H1 (cell line): ENCODE data around the gene PGAM1. TPM values are rescaled to one million over a fixed set of nuclear protein-coding genes. Genes with fewer than 3 reads are reported as not detected.

Experiments used
- CTCF ChIA-PET: fragments of 300-600 bp; sonication (Branson Sonifier 250); formaldehyde crosslinking; loops from one replicate; lab custom pipeline; 2021; ENCODE audit not compliant: partially characterized antibody; lab: Charles Lee
- POLR2A ChIA-PET: fragments of 300-600 bp; sonication (Branson Sonifier 250); formaldehyde crosslinking; loops from one replicate; lab custom pipeline; 2021; ENCODE audit warnings: inconsistent platforms; ENCODE audit not compliant: partially characterized antibody; lab: Charles Lee
- DNase-seq, 2 experiments: peaks; one replicate each; pipeline versions ENCODE4 v3.0.0 to v3.0.0-alpha.2; 2010 to 2022; ENCODE audit warnings: low spot score in 2 of 2, low read depth in 1 of 2, mixed read lengths in 1 of 2
- FAIRE-seq: peaks from 2 replicates; lab custom pipeline; 2011; peaks lifted over from hg19 to GRCh38; lab: Jason Lieb, UNC
- H2AFZ ChIP-seq: 2 replicates; pipeline ENCODE4 v1.8.1; 2012; ENCODE audit warnings: low read length, inconsistent platforms
- H2AK5ac ChIP-seq: 2 replicates; pipeline ENCODE4 v1.6.1; 2013; ENCODE audit warnings: low read depth, low read length
- H2BK120ac ChIP-seq: replicated peaks from 2 replicates; pipeline ENCODE3; 2013; ENCODE audit warnings: low read depth, low read length, inconsistent platforms
- H2BK12ac ChIP-seq: 2 replicates; pipeline ENCODE4 v1.6.1; 2013; ENCODE audit warnings: low read depth, low read length
- H2BK15ac ChIP-seq: 2 replicates; pipeline ENCODE4 v1.6.1; 2013; ENCODE audit warnings: low read length
- H2BK20ac ChIP-seq: 2 replicates; pipeline ENCODE4 v1.6.1; 2013; ENCODE audit warnings: low read length
- H2BK5ac ChIP-seq: 2 replicates; pipeline ENCODE4 v1.6.1; 2013; ENCODE audit warnings: low read depth, low read length
- H3K14ac ChIP-seq: 2 replicates; pipeline ENCODE4 v1.6.1; 2013; ENCODE audit warnings: inconsistent platforms; ENCODE audit not compliant: insufficient read length
- H3K18ac ChIP-seq: 2 replicates; pipeline ENCODE4 v1.6.1; 2013; ENCODE audit warnings: low read length; ENCODE audit errors: extremely low read depth
- H3K23ac ChIP-seq: 2 replicates; pipeline ENCODE4 v1.6.1; 2013; ENCODE audit warnings: inconsistent platforms; ENCODE audit not compliant: insufficient read length
- H3K23me2 ChIP-seq: 2 replicates; pipeline ENCODE4 v1.6.1; 2013; ENCODE audit warnings: low read depth, low read length
- H3K27ac ChIP-seq: 2 replicates; pipeline ENCODE4 v1.6.1; 2011; ENCODE audit warnings: low read depth, low read length, inconsistent platforms
- H3K27me3 ChIP-seq, 4 experiments: replicated peaks in 1 of 4; 1 replicate in 1 of 4; 2 replicates in 3 of 4; pipeline versions ENCODE4 v1.6.1 to v1.8.1; 2011 to 2013; ENCODE audit warnings: low read length in 3 of 4, mild to moderate bottlenecking in 3 of 4, inconsistent platforms in 2 of 4, mixed read lengths in 2 of 4, moderate library complexity in 1 of 4; ENCODE audit not compliant: control insufficient read depth in 3 of 4, insufficient read depth in 3 of 4; ENCODE audit errors: extremely low read depth in 1 of 4
- H3K36me3 ChIP-seq, 4 experiments: 2 replicates each; pipeline versions ENCODE4 v1.6.1 to v1.8.1; 2011 to 2013; ENCODE audit warnings: mild to moderate bottlenecking in 4 of 4, low read length in 3 of 4, moderate library complexity in 2 of 4, control low read depth in 1 of 4, inconsistent platforms in 1 of 4; ENCODE audit not compliant: insufficient read depth in 4 of 4, control insufficient read depth in 2 of 4
- H3K4ac ChIP-seq: replicated peaks from 2 replicates; pipeline ENCODE3; 2013; ENCODE audit warnings: low read length, low read depth, mixed read lengths, inconsistent platforms; ENCODE audit not compliant: insufficient read length
- H3K4me1 ChIP-seq, 4 experiments: replicated peaks in 1 of 4; 1 replicate in 1 of 4; 2 replicates in 3 of 4; pipeline versions ENCODE4 v1.6.1 to v1.8.1; 2011 to 2013; ENCODE audit warnings: low read length in 3 of 4, inconsistent platforms in 2 of 4, mixed read lengths in 1 of 4; ENCODE audit not compliant: insufficient read depth in 4 of 4, control insufficient read depth in 3 of 4
- H3K4me2 ChIP-seq, 2 experiments: 2 replicates each; pipeline versions ENCODE4 v1.6.1 to v1.8.1; 2011 to 2013; ENCODE audit warnings: low read depth in 2 of 2, low read length in 2 of 2, control low read depth in 1 of 2, inconsistent platforms in 1 of 2, mild to moderate bottlenecking in 1 of 2; ENCODE audit not compliant: insufficient read depth in 1 of 2
- H3K4me3 ChIP-seq, 4 experiments: fragments of 200-600, 300-600 bp in 1 of 4; sonication (generic), shearing (Covaris generic), sonication (Bioruptor Twin) in 1 of 4; 2 replicates each; pipeline versions ENCODE4 v1.5.1 to v1.8.1; 2011 to 2016; ENCODE audit warnings: low read length in 4 of 4, low read depth in 3 of 4, control low read depth in 2 of 4, inconsistent platforms in 2 of 4, mild to moderate bottlenecking in 2 of 4, mixed read lengths in 1 of 4, moderate library complexity in 1 of 4; ENCODE audit not compliant: insufficient read depth in 2 of 4; ENCODE audit errors: extremely low read depth in 1 of 4
- H3K56ac ChIP-seq: replicated peaks from 2 replicates; pipeline ENCODE3; 2013; ENCODE audit warnings: low read depth, mild to moderate bottlenecking, mixed read lengths, low read length, inconsistent platforms; ENCODE audit not compliant: insufficient read length
- H3K79me1 ChIP-seq: 2 replicates; pipeline ENCODE4 v1.6.1; 2013; ENCODE audit warnings: low read depth, low read length, control low read depth
- H3K79me2 ChIP-seq, 2 experiments: 2 replicates each; pipeline versions ENCODE4 v1.6.1 to v1.8.1; 2012 to 2013; ENCODE audit warnings: low read length in 2 of 2, mild to moderate bottlenecking in 2 of 2, inconsistent platforms in 1 of 2; ENCODE audit not compliant: insufficient read depth in 2 of 2, control insufficient read depth in 1 of 2
- H3K9ac ChIP-seq, 4 experiments: replicated peaks in 1 of 4; 1 replicate in 1 of 4; 2 replicates in 3 of 4; pipeline versions ENCODE4 v1.6.1 to v1.8.1; 2011 to 2013; ENCODE audit warnings: low read depth in 3 of 4, low read length in 3 of 4, control low read depth in 2 of 4, mild to moderate bottlenecking in 2 of 4, moderate library complexity in 2 of 4, inconsistent platforms in 1 of 4; ENCODE audit errors: extremely low read depth in 1 of 4
- H3K9me3 ChIP-seq, 2 experiments: 2 replicates each; pipeline versions ENCODE4 v1.6.1 to v1.8.1; 2012 to 2013; ENCODE audit warnings: mild to moderate bottlenecking in 2 of 2, moderate library complexity in 2 of 2, control low read depth in 1 of 2, inconsistent platforms in 1 of 2, low read depth in 1 of 2, low read length in 1 of 2, mixed read lengths in 1 of 2; ENCODE audit not compliant: insufficient read depth in 2 of 2
- H4K20me1 ChIP-seq, 2 experiments: replicated peaks in 1 of 2; 2 replicates each; pipeline versions ENCODE3 to v1.8.1; 2011 to 2013; ENCODE audit warnings: inconsistent platforms in 2 of 2, low read length in 2 of 2, mild to moderate bottlenecking in 1 of 2; ENCODE audit not compliant: insufficient read depth in 2 of 2, control insufficient read depth in 1 of 2
- H4K5ac ChIP-seq: 2 replicates; pipeline ENCODE4 v1.6.1; 2013; ENCODE audit warnings: low read length, low read depth, mixed read lengths, inconsistent platforms; ENCODE audit not compliant: insufficient read length
- H4K8ac ChIP-seq: 2 replicates; pipeline ENCODE4 v1.8.0; 2013; ENCODE audit warnings: mild to moderate bottlenecking, moderate library complexity, low read length, inconsistent platforms; ENCODE audit not compliant: insufficient read depth; ENCODE audit errors: extremely low read depth
- H4K91ac ChIP-seq: replicated peaks from 2 replicates; pipeline ENCODE3; 2013; ENCODE audit warnings: low read length, mixed read lengths, inconsistent platforms; ENCODE audit not compliant: insufficient read length
- CTBP2 ChIP-seq: IDR thresholded peaks from 2 replicates; pipeline ENCODE4 v1.7.0; 2011; ENCODE audit warnings: borderline replicate concordance, mild to moderate bottlenecking, moderate library complexity, mixed read lengths, low read length; ENCODE audit not compliant: insufficient read depth, insufficient read length
- HDAC2 ChIP-seq, 2 experiments: fragments of 300-600 bp in 1 of 2; sonication (generic) in 1 of 2; IDR thresholded peaks; 2 replicates each; pipeline ENCODE4 v1.6.1; 2011 to 2012; ENCODE audit warnings: low read depth in 2 of 2, low read length in 2 of 2, mild to moderate bottlenecking in 2 of 2, moderate library complexity in 2 of 2, borderline replicate concordance in 1 of 2, inconsistent platforms in 1 of 2
- POU5F1 ChIP-seq: IDR thresholded peaks from 2 replicates; pipeline ENCODE4 v1.6.1; 2011; ENCODE audit warnings: low read depth, mild to moderate bottlenecking, low read length, moderate library complexity
- SP1 ChIP-seq: IDR thresholded peaks from 2 replicates; pipeline ENCODE4 v1.6.1; 2011; ENCODE audit warnings: low read depth, low read length
- SP4 ChIP-seq: IDR thresholded peaks from 2 replicates; pipeline ENCODE4 v1.6.1; 2012; ENCODE audit warnings: low read length, inconsistent platforms
- SRF ChIP-seq: IDR thresholded peaks from 2 replicates; pipeline ENCODE4 v1.6.1; 2011; ENCODE audit warnings: mild to moderate bottlenecking, low read depth, low read length, moderate library complexity
- ZNF274 ChIP-seq: IDR thresholded peaks from 2 replicates; pipeline ENCODE4 v1.7.0; 2012; ENCODE audit warnings: low read length, borderline replicate concordance; ENCODE audit errors: extremely low read depth
- WGBS, 2 experiments: shearing (Covaris generic) in 1 of 2; methylation state at CpG; one replicate each; pipeline versions ENCODE4 v1.1.6 to v1.1.7; 2013 to 2015; ENCODE audit warnings: low lambda C conversion rate in 2 of 2, mixed read lengths in 2 of 2, inconsistent platforms in 1 of 2, low coverage in 1 of 2, missing lambda C conversion rate in 1 of 2; ENCODE audit not compliant: insufficient replicate concordance in 2 of 2, insufficient coverage in 1 of 2, insufficient read length in 1 of 2; ENCODE audit errors: extremely low coverage in 1 of 2, missing lambda C conversion rate in 1 of 2; 5-methylcytosine and 5-hydroxymethylcytosine counted together
- polyA plus RNA-seq, 7 experiments: library from polyadenylated mRNA; depleted of rRNA in 3 of 7; stranded (reverse) in 5 of 7; unstranded in 2 of 7; fragments of >200 nt in 5 of 7; fragments of 200-250 nt in 2 of 7; gene quantifications; 1 replicate in 5 of 7; 2 replicates in 1 of 7; 4 replicates in 1 of 7; pipeline versions ENCODE4 v1.2.1 to v1.2.3, GENCODE V29; 2011 to 2013; ENCODE audit warnings: missing spikeins in 2 of 7, mixed read lengths in 2 of 7
- total RNA-seq: library from RNA; stranded (reverse); fragmentation: NEBNext Ultra II Directional; extraction: Animal tissue kit (Norgen Biotek cat#: 25700); gene quantifications from 2 replicates; pipeline ENCODE4 v1.2.1, GENCODE V29; 2021

Gene PGAM1
- total and polyA plus RNA-seq, 2 of the 8 experiments (the other 6 are each of a cell fraction or from before 2014, with no cell fraction given) = 791 to 799 TPM

GRCh38 chr10:97456686-97457065 is 30.7 kb downstream of the PGAM1 start:
- H3K23me2 ChIP-seq = no peaks in the 10 kb centered on the region
- H3K27me3 ChIP-seq = no peaks in the 10 kb centered on the region
- no peaks in the 10 kb centered on the region for H3K79me2 ChIP-seq
- peaks cover 0 to 2% of the 10 kb centered on the region in 2 experiments; a peak in 1 of 4 replicates for H3K9me3 ChIP-seq
- H3K36me3 ChIP-seq = peaks cover 30 to 90% (median 67%) of the 10 kb centered on the region in 4 experiments
- H3K4me1 ChIP-seq = no peaks in the 10 kb centered on the region
- H3K4me3 ChIP-seq = no peak overlapping the region
- ChIA-PET POLR2A (interaction anchor here (0.7 to 13.1 kb wide), 13 partner anchors 9 to 95 kb away, joined by 3 to 105 read pairs (median 3); no protein-coding TSS in a partner anchor), CTCF (interaction anchor here (0.9 to 7.2 kb wide), 6 partner anchors 9 to 155 kb away, joined by 3 to 40 read pairs (median 4); no protein-coding TSS in a partner anchor)
- no peak overlapping the region for H2AFZ ChIP-seq
- no peak overlapping the region for H3K18ac ChIP-seq
- peaks cover 0 to 19% of the 10 kb centered on the region in 2 experiments for H4K20me1 ChIP-seq
- WGBS, 2 experiments = 83% methylated on average over 3 of the region's 3 CpGs; no CpG with 5 or more reads in 1 of the 2 experiments
- no peak overlapping the region for H3K9ac ChIP-seq
- H3K4me2 ChIP-seq = no peak overlapping the region
- H4K8ac ChIP-seq = no peak overlapping the region
- H3K79me1 ChIP-seq = no peaks in the 10 kb centered on the region; the same call in 1 of the 2 replicates
- no peak overlapping the region for H4K5ac ChIP-seq
- no peak overlapping the region for H3K56ac ChIP-seq
- no peak overlapping the region for H2BK15ac ChIP-seq
- no peak overlapping the region for H3K4ac ChIP-seq
- H4K91ac ChIP-seq = no peak overlapping the region
- no peak overlapping the region for H3K14ac ChIP-seq
- TF ChIP-seq SP1 = no peak
- no peak for TF ChIP-seq ZNF274
- no peak for TF ChIP-seq CTBP2
- no peak for TF ChIP-seq POU5F1
- TF ChIP-seq SRF = no peak
- TF ChIP-seq SP4 = no peak
- no peak for TF ChIP-seq HDAC2 (IDR thresholded peaks at IDR 0.05; ENCODE audit: borderline replicate concordance in 1 of 2, low read depth in 2 of 2, low read length in 2 of 2)
- no peak overlapping the region for H3K27ac ChIP-seq
- no peak overlapping the region for H2BK20ac ChIP-seq
- no peak for FAIRE-seq
- H2AK5ac ChIP-seq = no peak overlapping the region
- no peak overlapping the region for H2BK120ac ChIP-seq
- H2BK12ac ChIP-seq = no peak overlapping the region
- no peak overlapping the region for H2BK5ac ChIP-seq
- H3K23ac ChIP-seq = no peak overlapping the region
- no peak for DNase-seq
